ENCODE measurements around the gene SETD4.

Gene SETD4

GRCh38 chr21:36003776-36004175, 56.5 kb downstream of the SETD4 start:
- no peak for DNase-seq

GRCh38 chr21:35996217-35996616, 64.1 kb downstream of the SETD4 start:
- no peak for DNase-seq

- DNase-seq = no peak
These were observed 64.7 kb downstream of the SETD4 start for GRCh38 chr21:35995522-35996088.

GRCh38 chr21:35994613-35995012, 65.7 kb downstream of the SETD4 start:
- no peak for DNase-seq

GRCh38 chr21:35993875-35994490, 66.3 kb downstream of the SETD4 start:
- DNase-seq = no peak

- no peak for DNase-seq
These were observed 69.2 kb downstream of the SETD4 start for GRCh38 chr21:35991131-35991530.

GRCh38 chr21:35990609-35991008, 69.7 kb downstream of the SETD4 start:
- no peak for DNase-seq

- no peak for DNase-seq
These were observed 71.1 kb downstream of the SETD4 start for GRCh38 chr21:35989138-35989735.

GRCh38 chr21:35988416-35989137, 71.7 kb downstream of the SETD4 start:
- DNase-seq = no peak

GRCh38 chr21:35987475-35987874, 72.9 kb downstream of the SETD4 start:
- DNase-seq = no peak

- no peak for DNase-seq
These were observed 75.5 kb downstream of the SETD4 start for GRCh38 chr21:35984654-35985361.
